Colonic mucosa (tissue), 4 donors: ENCODE data around the gene ADGRV1. TPM values are rescaled to one million over a fixed set of nuclear protein-coding genes. Genes with fewer than 3 reads are reported as not detected.
A peak's percentile ranks its signal among the peaks of the same experiment; 100 is the strongest.

Source experiments
- DNase-seq: peaks from one replicate; pipeline ENCODE4 v3.0.0-alpha.2; 2020
- H3K27ac ChIP-seq: fragments of 200-600 bp; one replicate; pipeline ENCODE4 v1.8.0; 2021
- H3K27me3 ChIP-seq: fragments of 200-600 bp; one replicate; pipeline ENCODE4 v1.8.0; 2021
- H3K36me3 ChIP-seq: fragments of 200-600 bp; one replicate; pipeline ENCODE4 v1.8.0; 2021
- H3K4me1 ChIP-seq: fragments of 200-600 bp; one replicate; pipeline ENCODE4 v1.8.0; 2021; ENCODE audit warnings: mild to moderate bottlenecking
- H3K4me3 ChIP-seq: fragments of 200-600 bp; one replicate; pipeline ENCODE4 v1.8.0; 2021
- H3K9ac ChIP-seq, 2 donors: one replicate each; pipeline ENCODE4 v1.7.0; 2013; ENCODE audit warnings: control low read depth in 2 of 2, low read depth in 2 of 2, low read length in 2 of 2
- H3K9me3 ChIP-seq: fragments of 200-600 bp; one replicate; pipeline ENCODE4 v1.8.0; 2021
- intact Hi-C: fragments of 100-400 bp; cut with DNase I; formaldehyde crosslinking; loops from one replicate; pipeline ENCODE4 v1.14.1; 2022
- total RNA-seq, 2 donors: library from RNA; stranded (reverse); fragmentation: NEBNext Ultra II Directional in 1 of 2; extraction: Animal tissue kit (Norgen Biotek cat#: 25700) in 1 of 2; gene quantifications; one replicate each; pipeline ENCODE4 v1.2.1, GENCODE V29; 2021
- TF ChIP-seq, protein P1 (sequence below): fragments of 200-600 bp; IDR thresholded peaks from one replicate; pipeline ENCODE4 v1.8.0; 2022; ENCODE audit warnings: antibody characterized with exemption, mild to moderate bottlenecking
- donor health status: healthy.
- donor health status: DM: no; HTN: no; CAD: no.
- donor health status: DM: no; HTN: no; CAD: no.

ADGRV1 gene
- total RNA-seq, 2 donors from 2014 or later: 5.1 to 12.9 TPM

DNA sequence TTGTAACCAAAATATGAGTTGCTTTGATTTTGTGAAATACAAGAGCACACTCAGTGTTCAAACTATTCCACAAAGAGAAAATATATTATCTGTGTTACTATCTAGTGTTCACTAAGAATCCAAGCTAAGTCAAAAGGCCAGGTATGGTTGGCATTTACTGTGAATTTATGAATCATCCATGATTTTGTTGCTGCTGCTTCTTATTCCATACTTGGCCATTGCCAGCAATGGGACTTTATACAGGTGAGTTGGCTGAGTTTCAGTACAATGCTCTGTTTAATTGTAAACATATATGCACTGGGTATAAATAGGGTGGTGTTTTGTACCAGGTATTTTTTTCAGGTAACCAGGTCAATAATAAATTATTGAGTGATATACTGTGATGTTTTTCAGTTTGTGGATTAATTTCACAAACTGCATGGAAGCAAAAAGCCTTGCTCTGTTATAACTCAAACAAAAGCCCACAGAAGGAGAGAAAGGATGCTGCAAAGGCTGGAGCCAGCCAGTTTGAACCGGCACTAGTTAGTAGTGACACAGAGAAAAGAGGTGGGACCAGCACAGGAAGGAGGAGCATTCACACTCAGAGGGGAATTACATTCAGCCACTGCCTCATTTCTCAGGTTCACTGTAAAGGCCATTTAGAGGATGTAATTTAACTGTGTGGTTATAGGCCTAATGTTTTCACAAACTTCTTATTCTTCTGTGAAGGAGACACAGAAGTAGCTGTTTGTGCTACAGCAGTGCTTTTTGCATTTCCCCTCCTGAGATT, 381.8 kb downstream of the ADGRV1 start:
- peak overlapping the region; percentile 6 for H3K27ac ChIP-seq
- DNase-seq: peak; percentile 81
- intact Hi-C loops: no loop called here
- H3K9me3 ChIP-seq: no peaks in the 10 kb centered on the region
- no peak overlapping the region for H3K4me3 ChIP-seq
- no peaks in the 10 kb centered on the region for H3K36me3 ChIP-seq
- H3K4me1 ChIP-seq: no peaks in the 10 kb centered on the region
- H3K27me3 ChIP-seq: no peaks in the 10 kb centered on the region
- H3K9ac ChIP-seq: peak overlapping the region in 1 of 2 donors; percentile 34
- TF ChIP-seq, protein P1, sequence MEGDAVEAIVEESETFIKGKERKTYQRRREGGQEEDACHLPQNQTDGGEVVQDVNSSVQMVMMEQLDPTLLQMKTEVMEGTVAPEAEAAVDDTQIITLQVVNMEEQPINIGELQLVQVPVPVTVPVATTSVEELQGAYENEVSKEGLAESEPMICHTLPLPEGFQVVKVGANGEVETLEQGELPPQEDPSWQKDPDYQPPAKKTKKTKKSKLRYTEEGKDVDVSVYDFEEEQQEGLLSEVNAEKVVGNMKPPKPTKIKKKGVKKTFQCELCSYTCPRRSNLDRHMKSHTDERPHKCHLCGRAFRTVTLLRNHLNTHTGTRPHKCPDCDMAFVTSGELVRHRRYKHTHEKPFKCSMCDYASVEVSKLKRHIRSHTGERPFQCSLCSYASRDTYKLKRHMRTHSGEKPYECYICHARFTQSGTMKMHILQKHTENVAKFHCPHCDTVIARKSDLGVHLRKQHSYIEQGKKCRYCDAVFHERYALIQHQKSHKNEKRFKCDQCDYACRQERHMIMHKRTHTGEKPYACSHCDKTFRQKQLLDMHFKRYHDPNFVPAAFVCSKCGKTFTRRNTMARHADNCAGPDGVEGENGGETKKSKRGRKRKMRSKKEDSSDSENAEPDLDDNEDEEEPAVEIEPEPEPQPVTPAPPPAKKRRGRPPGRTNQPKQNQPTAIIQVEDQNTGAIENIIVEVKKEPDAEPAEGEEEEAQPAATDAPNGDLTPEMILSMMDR: no peak

DNA sequence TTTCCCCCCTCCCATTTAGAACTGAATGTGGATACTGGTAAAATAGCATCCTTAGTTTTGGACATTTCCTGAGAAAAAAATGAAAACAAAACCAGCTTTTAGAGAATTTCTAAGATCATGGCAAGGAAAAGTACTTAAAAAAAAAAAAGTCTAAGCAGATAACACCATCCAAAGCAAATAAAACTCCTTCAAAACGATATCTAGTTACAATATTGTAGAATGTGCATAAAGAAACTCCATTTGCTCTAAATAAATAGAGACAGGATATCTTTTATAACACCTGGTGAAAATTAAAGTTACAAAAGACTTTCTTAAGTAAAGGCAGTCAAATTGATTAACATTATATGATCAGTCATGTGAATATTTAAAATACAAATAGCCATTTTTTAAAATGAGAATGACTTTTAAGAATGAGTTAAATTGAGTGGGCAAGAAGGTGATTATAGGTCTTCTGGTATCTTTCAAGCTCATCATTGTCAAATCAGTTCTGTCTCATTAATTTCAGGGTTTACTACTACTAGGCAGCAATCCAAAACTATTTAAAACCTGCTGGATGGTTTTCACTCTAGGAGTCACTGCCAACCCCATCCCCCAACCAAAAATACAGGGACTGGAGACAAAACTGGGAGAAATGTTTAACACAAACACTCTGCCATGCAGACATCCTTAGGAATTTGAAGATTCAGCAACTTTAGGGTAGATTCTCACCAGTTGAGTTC, 382.6 kb downstream of the ADGRV1 start:
- Histone ChIP-seq H3K27me3 (no peaks in the 10 kb centered on the region), H3K4me3 (no peak overlapping the region), H3K36me3 (no peaks in the 10 kb centered on the region), H3K4me1 (no peaks in the 10 kb centered on the region), H3K9me3 (no peaks in the 10 kb centered on the region), H3K27ac (no peak overlapping the region), H3K9ac (peak overlapping the region in 1 of 2 donors; percentile 34)
- DNase-seq: no peak
- TF ChIP-seq, protein P1: no peak
- intact Hi-C loops: no loop called here

DNA sequence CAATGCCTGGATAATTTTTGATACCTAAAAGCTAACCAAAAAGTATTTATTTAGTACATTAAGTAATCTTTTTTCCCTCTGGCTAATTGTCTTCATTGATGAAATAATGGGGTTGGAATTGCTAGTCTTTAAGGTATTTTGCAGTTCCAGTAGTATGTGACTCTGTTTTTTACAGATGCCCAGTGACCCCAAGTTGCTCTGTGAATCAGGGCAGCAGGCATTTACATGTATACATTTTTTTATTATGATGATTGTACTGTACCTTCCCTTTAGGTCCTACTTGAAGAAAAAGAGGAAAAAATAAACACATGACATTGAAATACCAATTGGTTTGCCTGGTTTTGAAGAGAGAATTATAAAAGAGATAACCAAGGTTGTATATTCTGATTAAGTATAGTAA, 385.5 kb downstream of the ADGRV1 start:
- Histone ChIP-seq H3K4me3 (no peak overlapping the region), H3K9ac (no peak overlapping the region), H3K27ac (no peak overlapping the region), H3K9me3 (no peaks in the 10 kb centered on the region), H3K27me3 (no peaks in the 10 kb centered on the region), H3K4me1 (peaks cover 3% of the 10 kb centered on the region), H3K36me3 (no peaks in the 10 kb centered on the region)
- TF ChIP-seq, protein P1: no peak
- intact Hi-C loops: no loop called here
- DNase-seq: no peak

DNA sequence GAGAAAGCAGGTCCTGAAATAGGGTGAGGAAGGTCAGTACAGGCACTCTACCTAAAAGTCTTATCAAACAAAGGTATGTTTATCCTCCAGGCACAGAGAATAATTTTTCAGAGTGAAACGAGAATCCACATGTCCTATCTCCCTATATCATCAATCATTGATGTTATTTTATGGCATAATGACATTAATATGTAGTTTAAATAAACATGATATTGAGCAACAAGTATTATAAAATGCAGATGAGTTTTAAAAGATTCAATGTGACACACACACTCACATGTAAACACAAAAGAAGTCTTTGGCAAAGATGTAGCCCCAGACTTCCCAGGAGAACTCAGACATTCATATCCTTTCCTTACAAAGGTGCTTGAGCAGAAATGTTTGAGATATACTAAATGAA, 389.1 kb downstream of the ADGRV1 start:
- Histone ChIP-seq H3K9me3 (no peaks in the 10 kb centered on the region), H3K27ac (no peak overlapping the region), H3K36me3 (no peaks in the 10 kb centered on the region), H3K4me1 (peaks cover 8% of the 10 kb centered on the region), H3K4me3 (no peak overlapping the region), H3K9ac (no peak overlapping the region), H3K27me3 (no peaks in the 10 kb centered on the region)
- DNase-seq: no peak
- TF ChIP-seq, protein P1: no peak
- intact Hi-C loops: no loop called here

DNA sequence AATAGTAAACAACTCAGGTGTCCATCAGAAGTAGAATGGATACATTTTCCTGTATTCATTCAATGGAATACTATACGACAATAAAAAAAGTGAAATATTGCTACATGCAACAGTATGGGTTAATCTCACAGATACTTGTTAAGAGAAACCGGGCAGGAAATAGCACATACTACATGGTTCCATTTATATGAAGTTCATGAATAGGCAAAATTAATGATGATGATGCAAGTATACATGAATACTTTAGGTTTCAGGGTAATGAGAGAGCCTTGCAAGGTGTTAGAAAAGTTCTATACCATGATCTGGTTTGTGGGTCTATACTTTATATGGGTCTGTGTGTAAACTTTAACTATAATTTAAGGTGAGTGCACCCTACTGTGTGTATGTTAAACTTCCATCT, 390.4 kb downstream of the ADGRV1 start:
- H3K27me3 ChIP-seq: no peaks in the 10 kb centered on the region
- no peak overlapping the region for H3K4me3 ChIP-seq
- no peaks in the 10 kb centered on the region for H3K9me3 ChIP-seq
- peak overlapping the region; percentile 70 for H3K27ac ChIP-seq
- TF ChIP-seq, protein P1: no peak
- no peaks in the 10 kb centered on the region for H3K36me3 ChIP-seq
- H3K4me1 ChIP-seq: peaks cover 8% of the 10 kb centered on the region
- H3K9ac ChIP-seq: no peak overlapping the region
- intact Hi-C loops: no loop called here
- no peak for DNase-seq
